GM19468 (cell line): ENCODE measurements around the gene SPINK9.
"Not testable (repeated sequence)": the region's sequence is repeated elsewhere in the genome, so short reads cannot be mapped to it uniquely, and the experiment has no call there.

Experiments used
- ATAC-seq: cut with Tn5 transposase; IDR thresholded peaks from one replicate; pipeline ENCODE4 v1.9.1; 2021; ENCODE audit warnings: mild to moderate bottlenecking, moderate library complexity, moderate number of reproducible peaks; ENCODE audit not compliant: unreplicated experiment; ENCODE audit errors: extremely low read depth

Gene SPINK9, protein sequence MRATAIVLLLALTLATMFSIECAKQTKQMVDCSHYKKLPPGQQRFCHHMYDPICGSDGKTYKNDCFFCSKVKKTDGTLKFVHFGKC

DNA sequence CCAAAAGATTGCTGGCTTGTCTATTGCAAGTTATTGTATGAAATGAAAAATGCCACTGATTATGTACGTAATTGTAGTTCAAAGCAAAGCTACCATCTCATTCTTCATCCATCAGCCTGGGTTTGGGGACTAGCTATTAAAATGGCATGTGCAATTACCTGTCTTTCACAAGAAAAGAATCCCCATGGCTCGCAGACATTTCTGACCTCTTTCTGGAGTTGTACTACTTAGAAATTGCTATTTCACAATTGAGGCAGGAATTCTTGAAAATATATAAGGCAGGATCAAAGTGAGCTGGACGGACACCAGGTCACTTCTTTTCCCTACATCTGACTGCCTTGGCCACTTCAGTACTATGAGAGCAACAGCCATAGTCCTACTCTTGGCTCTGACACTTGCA is at the start of gene SPINK9:
SPINK9 (plus strand) TSS at position 301 of the 400 bp plus-strand sequence; CDS start at position 356, 55 bp downstream.
- ATAC-seq = no peak

DNA sequence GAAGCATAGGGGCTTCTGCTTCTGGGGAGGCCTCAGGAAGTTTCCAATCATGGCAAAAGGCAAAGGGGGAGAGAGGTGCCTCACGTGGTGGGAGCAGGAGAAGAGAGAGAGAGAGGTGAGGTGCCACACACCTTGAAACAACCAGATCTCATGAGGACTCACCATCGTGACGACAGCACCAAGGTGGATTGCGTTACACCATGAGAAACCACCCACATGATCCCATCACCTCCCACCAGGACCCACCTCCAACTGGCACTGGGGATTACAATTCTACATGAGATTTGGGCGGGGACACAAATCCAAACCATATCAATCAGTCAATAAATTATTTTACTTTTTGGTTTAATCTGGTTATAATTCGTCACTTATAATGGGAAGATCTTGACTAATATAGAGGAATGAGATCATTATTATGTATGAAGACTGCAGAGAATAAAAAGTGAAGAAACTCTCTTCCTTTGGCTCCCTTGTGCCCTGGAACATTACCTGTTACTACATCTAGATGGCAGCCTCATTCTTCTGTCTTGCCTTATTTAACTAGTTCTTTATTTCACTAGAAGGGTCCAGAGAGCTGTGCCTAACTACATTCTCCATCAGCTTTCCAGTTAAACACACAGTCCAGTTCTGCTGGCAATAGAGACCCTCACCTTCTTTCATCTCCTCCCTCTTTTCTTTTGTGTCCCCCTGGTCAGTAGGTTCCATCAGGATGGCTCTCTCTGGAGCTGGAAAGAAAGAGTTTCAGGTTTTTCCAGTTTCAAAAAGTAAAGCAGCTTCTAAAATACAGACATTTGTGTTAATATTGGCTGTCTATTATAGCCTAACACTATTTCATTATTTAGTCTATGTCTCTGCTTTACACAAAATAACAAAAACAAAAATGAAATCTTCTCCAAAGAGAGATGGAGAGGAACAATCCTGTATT is 44.8 kb upstream of the SPINK9 start:
- ATAC-seq = no peak

DNA sequence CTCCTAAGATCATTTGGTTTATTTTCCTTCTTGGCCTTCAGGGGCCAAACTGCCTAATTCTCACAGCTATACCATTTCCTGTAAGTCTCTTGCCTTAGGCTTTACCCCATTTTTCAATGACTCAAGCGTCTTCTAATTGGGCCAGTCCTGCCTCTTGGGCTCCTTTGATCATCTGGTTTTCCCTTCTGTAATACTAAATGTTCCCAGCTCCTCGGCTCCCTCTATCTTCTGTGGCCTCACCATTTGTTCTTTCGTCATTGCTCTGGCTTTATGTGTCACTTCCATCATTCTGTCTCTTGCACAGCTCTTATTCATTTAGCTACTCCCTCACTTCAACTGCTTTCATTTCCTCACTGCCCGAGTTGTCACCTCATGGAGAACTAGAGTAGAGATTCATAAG is 37.6 kb upstream of the SPINK9 start:
- no peak for ATAC-seq

DNA sequence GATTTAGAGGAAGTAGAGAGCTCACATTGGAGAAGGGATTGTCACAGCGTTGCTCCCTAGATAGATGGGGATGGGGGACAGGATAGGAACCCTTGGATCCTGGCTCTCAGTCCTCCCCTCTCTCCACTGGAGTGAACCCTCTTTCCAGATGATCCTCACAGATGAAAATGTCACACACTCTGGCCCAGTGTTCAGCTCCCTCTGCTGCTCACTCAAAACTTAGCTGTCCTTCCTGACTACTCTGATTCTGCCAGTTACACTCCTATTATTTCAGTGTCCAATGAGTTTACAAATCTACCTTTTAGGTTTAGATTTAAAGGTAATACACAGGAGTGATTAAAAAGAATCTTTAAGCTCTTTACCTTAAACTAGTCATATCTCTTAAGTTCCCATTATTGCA is 28.9 kb upstream of the SPINK9 start:
- no peak for ATAC-seq

DNA sequence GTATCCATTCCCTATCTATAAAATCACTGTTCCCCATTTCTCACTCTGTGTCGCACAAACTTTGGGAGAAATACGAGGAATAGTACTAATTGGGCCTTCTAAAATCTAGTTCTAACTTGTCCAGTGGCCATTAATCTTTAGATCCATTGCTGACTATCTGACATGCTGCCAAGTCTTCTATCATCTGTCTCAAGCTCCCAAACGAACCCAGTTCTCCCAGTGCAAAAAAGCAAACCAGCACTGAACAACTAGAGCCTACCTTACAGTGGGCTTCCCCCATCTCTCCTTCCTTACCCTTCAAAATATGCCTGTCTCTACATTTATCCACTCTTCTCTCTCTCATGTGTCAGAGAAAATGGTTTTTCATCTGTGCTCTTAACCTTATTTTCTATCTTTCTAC is 26.3 kb upstream of the SPINK9 start:
- ATAC-seq = no peak

DNA sequence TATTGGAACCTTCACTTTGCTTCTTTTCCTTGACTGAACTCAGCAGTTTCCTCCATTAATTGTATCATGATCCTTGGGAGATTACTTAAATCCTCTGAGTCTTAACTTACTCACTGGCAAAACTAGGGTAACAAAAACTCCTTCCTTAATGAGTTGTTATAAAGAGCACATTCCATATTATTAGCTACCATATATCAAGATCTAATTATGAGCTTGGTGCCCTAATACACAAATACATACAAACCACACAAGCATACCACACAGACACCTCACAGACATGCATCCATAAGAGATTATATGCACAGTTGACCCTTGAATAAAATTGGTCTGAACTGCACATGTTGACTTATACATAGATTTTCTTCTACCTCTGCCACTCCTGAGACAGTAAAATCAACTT is 25.6 kb upstream of the SPINK9 start:
- no peak for ATAC-seq

DNA sequence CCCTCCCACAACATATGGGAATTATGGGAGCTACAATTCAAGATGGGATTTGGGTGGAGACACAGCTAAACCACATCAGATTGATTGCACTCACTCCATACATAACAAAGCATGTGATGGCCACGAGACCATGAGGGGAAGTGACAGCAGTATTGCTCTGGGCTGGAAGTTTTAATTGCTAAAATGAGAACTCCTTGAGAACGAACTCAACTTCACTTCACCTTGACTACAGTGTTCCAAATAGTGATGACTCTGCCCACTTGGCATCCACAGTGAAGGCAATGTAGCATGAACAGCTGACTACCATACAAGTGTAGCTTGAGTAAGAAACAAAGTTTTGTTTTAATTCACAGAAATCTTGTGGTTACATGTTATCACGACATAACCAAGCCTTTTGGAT is 23.9 kb upstream of the SPINK9 start:
- no peak for ATAC-seq

DNA sequence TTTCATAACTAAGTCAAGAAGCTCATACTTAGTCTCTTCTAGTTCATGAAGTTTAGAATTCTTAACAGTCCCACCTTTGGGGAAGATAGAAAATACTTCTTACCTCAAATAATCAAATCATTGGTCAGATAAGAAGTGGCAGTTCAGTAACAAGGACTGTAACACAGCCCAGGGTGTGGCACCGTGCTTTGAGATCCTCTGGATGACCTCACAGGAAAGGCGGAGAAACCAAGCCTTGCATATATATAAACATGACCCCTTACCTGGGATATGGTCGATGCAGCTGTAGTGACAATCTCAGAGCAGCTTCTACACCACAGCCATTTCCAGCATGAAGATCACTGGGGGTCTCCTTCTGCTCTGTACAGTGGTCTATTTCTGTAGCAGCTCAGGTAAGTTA is 23.2 kb upstream of the SPINK9 start, which contains the start of gene SPINK7:
SPINK7 (plus strand) TSS at position 271 of the 400 bp plus-strand sequence; CDS start at position 332, 61 bp downstream.
- no peak for ATAC-seq

DNA sequence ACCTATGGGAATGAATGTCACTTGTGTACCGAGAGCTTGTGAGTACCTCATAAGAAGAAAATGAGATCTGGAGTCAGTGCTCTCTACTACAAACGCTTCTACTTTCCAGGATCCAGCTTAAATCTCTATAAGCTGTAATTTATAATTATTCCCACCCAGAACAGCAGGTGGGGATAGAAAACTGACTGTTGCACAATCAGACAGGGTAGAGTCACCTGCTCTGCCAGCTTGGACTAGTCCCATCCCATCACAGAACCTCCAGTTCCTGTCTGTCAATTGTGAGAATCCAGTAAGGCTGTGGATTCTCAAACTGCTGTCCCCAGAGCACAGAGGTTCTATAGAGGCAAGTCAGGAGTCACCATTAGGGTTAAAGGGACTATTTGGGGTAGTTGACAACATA is 21.2 kb upstream of the SPINK9 start:
- no peak for ATAC-seq

DNA sequence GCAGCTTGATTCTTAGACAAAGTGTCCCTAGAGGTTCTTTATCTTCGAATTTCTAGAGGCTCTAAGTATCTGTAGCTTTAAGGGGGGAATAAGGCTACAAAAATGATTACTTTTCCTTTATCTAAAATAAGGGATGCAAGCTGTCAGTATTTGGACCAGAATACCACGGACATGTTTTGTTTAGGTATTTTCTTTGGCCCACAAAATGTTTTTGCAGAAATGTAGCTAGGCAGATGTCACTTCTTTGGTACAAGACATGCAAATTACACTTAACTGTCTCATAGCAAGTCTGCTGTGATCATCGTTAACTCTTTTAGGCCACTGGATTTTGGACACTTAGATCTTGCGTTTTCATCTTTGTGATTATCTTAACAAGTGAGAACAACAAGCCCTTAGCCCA is 20.6 kb upstream of the SPINK9 start:
- no peak for ATAC-seq

DNA sequence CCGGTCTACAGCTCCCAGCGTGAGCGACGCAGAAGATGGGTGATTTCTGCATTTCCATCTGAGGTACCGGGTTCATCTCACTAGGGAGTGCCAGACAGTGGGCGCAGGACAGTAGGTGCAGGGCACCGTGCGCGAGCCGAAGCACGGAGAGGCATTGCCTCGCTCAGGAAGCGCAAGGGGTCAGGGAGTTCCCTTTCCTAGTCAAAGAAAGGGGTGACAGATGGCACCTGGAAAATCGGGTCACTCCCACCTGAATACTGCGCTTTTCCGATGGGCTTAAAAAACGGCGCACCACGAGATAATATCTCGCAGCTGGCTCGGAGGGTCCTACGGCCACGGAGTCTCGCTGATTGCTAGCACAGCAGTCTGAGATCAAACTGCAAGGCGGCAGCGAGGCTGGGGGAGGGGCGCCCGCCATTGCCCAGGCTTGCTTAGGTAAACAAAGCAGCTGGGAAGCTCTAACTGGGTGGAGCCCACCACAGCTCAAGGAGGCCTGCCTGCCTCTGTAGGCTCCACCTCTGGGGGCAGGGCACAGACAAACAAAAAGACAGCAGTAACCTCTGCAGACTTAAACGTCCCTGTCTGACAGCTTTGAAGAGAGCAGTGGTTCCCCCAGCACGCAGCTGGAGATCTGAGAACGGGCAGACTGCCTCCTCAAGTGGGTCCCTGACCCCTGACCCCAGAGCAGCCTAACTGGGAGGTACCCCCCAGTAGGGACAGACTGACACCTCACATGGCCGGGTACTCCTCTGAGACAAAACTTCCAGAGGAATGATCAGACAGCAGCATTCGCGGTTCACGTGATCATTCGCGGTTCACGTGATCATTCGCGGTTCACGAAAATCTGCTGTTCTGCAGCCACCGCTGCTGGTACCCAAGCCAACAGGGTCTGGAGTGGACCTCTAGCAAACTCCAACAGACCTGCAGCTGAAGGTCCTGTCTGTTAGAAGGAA is 15.1 kb upstream of the SPINK9 start:
- ATAC-seq = not testable (repeated sequence)

DNA sequence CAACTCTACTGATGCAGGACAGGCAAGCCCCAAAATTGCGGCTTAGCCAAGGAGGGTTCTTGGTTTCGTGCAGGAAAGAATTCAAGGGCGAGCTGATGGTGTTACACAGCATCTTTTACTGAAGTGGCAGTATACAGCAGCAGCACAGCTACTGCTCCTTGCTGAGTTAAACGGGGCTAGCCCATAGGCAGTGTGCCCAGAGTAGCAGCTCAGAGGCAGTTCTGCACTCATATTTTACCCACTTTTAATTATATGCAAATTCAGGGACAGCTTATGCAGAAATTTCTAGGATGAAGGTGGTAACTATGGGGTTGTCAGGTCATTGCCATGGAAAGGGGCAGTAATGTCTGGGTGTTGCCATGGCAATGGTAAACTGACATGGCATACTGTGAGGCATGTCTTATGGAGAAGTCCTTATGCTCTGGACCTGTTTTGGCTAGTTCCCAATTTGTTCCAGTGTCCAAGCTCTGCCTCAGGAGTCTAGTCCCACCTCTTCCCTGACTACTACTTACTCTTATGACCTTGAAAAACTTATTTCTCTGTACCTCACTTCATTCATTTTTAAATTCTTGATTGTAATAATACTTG is 2.0 kb upstream of the SPINK9 start:
- ATAC-seq = no peak

DNA sequence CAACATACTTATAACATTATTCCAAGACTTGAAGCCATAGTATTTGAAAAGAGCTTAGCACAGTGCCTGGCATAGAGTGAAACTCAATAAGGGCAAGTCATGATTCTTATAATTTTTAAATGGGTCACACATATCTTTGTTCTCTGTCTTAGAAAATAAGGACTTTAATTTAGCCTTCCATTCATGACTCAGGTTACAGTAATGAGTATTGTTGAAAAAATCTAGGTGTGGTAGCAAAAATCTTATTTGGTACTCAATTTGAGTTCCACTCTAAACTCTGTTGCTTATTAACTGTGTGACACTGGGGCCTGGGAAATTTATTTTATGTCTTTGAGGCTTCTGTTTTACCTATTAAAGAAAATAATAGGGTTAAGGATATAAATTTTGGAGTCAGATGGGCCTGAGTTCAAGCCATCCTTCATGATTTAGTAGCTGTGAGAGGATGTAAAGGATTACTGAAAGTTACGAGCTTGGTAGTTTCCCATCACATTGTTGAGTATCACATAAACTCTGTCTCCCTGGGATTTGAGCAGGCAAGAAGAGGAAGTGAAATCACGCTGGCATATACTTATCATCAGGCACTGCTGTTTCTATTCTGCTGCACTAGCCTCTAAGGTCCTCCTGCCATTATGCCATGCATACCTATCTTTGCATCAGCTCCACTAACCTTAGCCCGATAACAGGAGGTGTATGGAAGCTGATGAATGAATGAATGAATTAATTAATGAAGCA is 1.5 kb downstream of the SPINK9 start:
- no peak for ATAC-seq

DNA sequence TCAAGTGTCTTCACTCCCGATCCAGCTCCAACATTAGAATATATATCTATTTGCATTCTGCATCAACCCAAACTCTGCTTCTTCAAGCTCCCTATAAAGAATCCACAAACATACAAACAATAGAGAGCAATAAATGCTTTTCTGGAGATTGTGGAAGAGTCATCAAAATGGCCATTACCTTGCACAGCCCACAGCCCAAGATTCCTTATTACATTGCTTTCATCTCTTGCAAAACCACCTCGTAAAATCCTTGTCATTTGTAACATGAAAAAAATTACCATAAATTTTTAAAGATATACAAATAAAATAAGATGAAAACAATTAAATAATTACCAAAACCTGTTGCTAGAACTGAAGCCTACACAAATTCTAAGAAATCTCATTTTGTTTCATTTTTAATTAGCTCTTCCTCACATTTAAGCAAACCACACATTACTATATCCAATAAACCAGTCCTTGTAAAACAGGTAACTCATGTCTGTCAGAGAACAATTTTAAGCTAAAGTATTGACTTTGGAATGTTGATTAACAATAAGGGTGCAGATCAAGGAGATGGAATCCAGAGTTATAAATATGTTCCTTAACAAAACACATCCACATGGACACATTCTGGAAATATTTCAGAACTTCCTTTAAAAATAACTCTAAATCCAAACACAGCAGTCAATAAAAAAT is 7.1 kb downstream of the SPINK9 start:
- no peak for ATAC-seq

DNA sequence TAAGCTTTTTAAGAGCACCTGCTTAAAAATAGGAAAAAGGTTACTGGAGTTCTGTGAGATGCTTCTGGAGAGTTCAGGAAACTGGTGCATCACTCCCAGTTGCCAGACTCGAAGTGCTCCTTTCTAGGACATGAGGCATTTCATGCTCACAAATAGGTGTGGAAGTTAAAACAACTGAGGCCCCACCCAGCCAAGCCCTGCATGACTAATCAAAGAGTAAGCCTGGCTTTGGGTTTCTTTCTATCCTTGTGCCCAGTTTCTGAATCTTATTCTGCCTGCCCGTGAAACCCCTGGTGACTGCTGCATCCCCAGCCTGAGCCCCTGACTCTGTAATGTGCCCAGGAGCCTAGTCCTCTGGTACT is 7.7 kb downstream of the SPINK9 start:
- no peak for ATAC-seq

DNA sequence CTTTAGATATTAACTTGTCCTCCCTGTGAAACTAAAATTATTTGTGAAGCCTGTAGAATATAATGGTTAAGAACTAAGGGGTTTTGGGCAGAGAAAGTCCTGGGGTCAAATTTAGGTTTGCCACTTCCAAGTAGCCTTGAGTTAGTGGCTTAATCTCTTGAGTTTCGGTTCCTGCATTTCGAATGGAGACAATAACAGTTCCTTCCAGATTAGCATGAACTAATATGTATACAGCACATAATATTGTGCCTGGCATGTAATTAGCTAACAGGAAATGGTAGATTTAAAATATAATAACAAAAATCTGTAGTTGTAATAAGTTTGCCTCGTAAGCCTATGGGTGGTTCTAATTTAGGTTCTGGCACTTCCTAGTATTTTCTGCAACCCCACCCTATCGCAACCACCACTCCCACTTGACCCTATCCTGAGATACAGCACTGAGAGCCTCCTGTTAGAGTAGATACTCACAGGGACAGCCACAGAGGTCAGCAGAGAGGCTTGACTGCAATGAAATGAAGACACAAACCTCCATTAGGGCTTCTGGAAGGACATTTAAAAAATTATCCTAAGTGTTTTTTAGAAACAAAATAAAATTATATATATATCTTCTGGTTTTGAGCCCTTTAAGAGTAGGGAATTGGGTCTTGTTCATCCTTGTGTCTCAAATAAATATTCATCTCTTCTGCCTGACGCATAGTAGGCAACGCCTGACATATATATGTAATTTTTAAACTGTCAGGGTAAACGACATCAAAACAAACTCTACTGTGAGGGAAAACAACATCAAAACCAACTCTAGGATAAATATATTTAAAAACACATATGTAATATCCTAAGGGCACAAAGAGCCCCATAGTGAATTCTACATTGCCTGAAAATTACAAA is 8.5 kb downstream of the SPINK9 start:
- no peak for ATAC-seq

DNA sequence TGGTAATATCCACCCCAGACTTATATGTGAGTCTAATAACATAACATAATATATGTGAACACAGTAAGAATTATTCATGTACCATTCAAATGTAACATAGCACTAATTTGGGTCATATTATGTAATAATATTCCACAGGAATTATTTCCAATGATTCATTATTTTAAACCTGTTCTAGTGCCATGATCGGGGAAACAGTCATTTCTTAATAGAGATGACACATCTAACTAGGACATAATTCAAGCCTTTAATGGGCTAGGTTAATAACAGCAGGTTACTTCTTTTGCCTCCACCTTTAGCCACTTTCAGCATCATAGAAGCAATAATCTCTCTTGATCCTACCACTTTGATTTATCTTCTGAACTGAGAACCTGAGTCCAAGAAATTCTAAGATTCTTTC is 12.3 kb downstream of the SPINK9 start:
- no peak for ATAC-seq

DNA sequence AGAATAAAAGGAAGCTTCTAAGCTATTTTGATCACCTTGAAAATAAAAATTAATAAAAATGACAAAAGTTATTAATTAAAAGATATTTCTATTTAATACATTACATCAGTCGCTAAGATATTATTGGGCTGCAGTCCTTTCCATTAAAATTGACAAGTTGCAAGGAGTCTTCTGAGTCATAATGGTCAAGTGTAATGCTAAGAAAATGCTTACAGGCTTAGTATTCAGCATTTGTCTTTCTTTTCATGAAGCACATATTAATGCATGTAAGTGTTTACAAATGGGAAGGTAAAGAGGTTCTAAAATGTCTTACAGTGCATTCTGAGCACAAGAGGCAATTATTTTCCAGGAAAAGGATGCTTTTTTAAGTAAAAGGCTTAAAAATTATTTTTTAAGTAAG is 17.3 kb downstream of the SPINK9 start:
- ATAC-seq = no peak
